Bone marrow (tissue), 2 donors: Measurements from ENCODE around the gene MRPS35.

Source experiments
- DNase-seq, 2 donors: peaks; one replicate each; lab custom pipeline; 2025; lab: John Stamatoyannopoulos, UW

The MRPS35 gene

GRCh38 chr12:27772328-27773049 lies 61.9 kb downstream of the MRPS35 start:
- no peak for DNase-seq

GRCh38 chr12:27777141-27777540 lies 66.5 kb downstream of the MRPS35 start:
- no peak for DNase-seq

- no peak for DNase-seq
These were observed 67.6 kb downstream of the MRPS35 start for GRCh38 chr12:27778206-27778605.

GRCh38 chr12:27779416-27779919 lies 68.8 kb downstream of the MRPS35 start:
- DNase-seq: no peak

- DNase-seq: peak; percentile 39 to 74
These were observed 69.4 kb downstream of the MRPS35 start, which contains the start of the genes KLHL42 and MANSC4 for GRCh38 chr12:27779920-27780611. TSS of gene KLHL42 (plus strand) at chr12:27780233. CDS start at chr12:27780331, 98 bp downstream. TSS of gene MANSC4 (minus strand) at chr12:27780236. CDS start at chr12:27771276, 8,960 bp downstream.

- DNase-seq: no peak
These were observed 70.2 kb downstream of the MRPS35 start for GRCh38 chr12:27780612-27781408.

GRCh38 chr12:27781680-27782079 lies 71.0 kb downstream of the MRPS35 start:
- DNase-seq: no peak

- no peak for DNase-seq
These were observed 71.8 kb downstream of the MRPS35 start for GRCh38 chr12:27782481-27782880.

GRCh38 chr12:27785882-27786570 lies 75.4 kb downstream of the MRPS35 start:
- DNase-seq: no peak

- no peak for DNase-seq
These were observed 76.9 kb downstream of the MRPS35 start for GRCh38 chr12:27787559-27787958.

GRCh38 chr12:27790179-27790578 lies 79.5 kb downstream of the MRPS35 start:
- DNase-seq: no peak

GRCh38 chr12:27794818-27795584 lies 84.4 kb downstream of the MRPS35 start:
- no peak for DNase-seq

GRCh38 chr12:27796128-27796527 lies 85.5 kb downstream of the MRPS35 start:
- no peak for DNase-seq

- DNase-seq: no peak
These were observed 86.8 kb downstream of the MRPS35 start for GRCh38 chr12:27797301-27798025.

- DNase-seq: no peak
These were observed 90.2 kb downstream of the MRPS35 start for GRCh38 chr12:27800819-27801218.

GRCh38 chr12:27801630-27802029 lies 91.0 kb downstream of the MRPS35 start:
- DNase-seq: no peak

- no peak for DNase-seq
These were observed 91.9 kb downstream of the MRPS35 start for GRCh38 chr12:27802511-27802910.

GRCh38 chr12:27802936-27803335 lies 92.3 kb downstream of the MRPS35 start:
- DNase-seq: no peak

GRCh38 chr12:27805238-27805637 lies 94.6 kb downstream of the MRPS35 start:
- no peak for DNase-seq
